ENCODE results near the gene OR52D1. TPM values are rescaled to one million over a fixed set of nuclear protein-coding genes. Genes with fewer than 3 reads are reported as not detected.

OR52D1 gene
- total RNA-seq, 6 experiments from 2014 or later, result not detected

DNA sequence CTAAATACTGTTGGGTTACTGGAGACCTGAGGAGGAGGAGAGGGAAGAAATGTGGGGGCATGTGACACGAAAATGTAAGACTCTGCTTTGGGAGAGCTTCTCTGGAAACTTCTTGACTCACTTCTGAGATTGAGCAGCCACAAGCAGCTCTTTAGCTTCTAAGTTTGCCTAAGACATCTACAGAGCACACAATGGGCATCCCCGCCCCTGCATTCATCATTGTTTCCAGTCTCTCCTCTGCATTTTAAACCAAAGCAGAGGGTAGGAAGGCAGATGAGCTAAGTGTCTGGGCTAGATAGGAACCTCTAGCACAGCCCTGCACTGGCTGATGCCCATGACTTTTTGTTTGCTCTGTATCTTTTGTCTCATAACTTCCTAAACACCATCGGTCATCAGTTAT, 2.1 kb upstream of the OR52D1 start:
- no peak for DNase-seq
- H3K4me1 Mint-ChIP-seq (ENCODE audit: low read depth), result no peaks in the 10 kb centered on the region
- no peak overlapping the region for H3K27ac Mint-ChIP-seq
- no peaks in the 10 kb centered on the region for H3K36me3 Mint-ChIP-seq (ENCODE audit: low read depth)
- TF ChIP-seq, protein P1, sequence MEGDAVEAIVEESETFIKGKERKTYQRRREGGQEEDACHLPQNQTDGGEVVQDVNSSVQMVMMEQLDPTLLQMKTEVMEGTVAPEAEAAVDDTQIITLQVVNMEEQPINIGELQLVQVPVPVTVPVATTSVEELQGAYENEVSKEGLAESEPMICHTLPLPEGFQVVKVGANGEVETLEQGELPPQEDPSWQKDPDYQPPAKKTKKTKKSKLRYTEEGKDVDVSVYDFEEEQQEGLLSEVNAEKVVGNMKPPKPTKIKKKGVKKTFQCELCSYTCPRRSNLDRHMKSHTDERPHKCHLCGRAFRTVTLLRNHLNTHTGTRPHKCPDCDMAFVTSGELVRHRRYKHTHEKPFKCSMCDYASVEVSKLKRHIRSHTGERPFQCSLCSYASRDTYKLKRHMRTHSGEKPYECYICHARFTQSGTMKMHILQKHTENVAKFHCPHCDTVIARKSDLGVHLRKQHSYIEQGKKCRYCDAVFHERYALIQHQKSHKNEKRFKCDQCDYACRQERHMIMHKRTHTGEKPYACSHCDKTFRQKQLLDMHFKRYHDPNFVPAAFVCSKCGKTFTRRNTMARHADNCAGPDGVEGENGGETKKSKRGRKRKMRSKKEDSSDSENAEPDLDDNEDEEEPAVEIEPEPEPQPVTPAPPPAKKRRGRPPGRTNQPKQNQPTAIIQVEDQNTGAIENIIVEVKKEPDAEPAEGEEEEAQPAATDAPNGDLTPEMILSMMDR (IDR thresholded peaks at IDR 0.05), result no peak
- no peaks in the 10 kb centered on the region for H3K9me3 Mint-ChIP-seq
- H3K4me3 Mint-ChIP-seq, result no peak overlapping the region
- peaks cover 3% of the 10 kb centered on the region; the same call in 1 of the 2 replicates for H3K27me3 Mint-ChIP-seq (ENCODE audit: insufficient read depth)

DNA sequence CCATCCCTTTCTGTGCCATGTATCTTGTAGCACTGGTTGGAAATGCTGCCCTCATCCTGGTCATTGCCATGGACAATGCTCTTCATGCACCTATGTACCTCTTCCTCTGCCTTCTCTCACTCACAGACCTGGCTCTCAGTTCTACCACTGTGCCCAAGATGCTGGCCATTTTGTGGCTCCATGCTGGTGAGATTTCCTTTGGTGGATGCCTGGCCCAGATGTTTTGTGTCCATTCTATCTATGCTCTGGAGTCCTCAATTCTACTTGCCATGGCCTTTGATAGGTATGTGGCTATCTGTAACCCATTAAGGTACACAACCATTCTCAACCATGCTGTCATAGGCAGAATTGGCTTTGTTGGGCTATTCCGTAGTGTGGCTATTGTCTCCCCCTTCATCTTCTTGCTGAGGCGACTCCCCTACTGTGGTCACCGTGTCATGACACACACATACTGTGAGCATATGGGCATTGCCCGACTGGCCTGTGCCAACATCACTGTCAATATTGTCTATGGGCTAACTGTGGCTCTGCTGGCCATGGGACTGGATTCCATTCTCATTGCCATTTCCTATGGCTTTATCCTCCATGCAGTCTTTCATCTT, 414 bp downstream of the OR52D1 start:
- Mint-ChIP-seq H3K27ac (no peak overlapping the region), H3K4me1 (ENCODE audit: low read depth) (no peaks in the 10 kb centered on the region), H3K27me3 (ENCODE audit: insufficient read depth) (peaks cover 3% of the 10 kb centered on the region; the same call in 1 of the 2 replicates), H3K36me3 (ENCODE audit: low read depth) (no peaks in the 10 kb centered on the region), H3K4me3 (no peak overlapping the region), H3K9me3 (no peaks in the 10 kb centered on the region)
- DNase-seq, result no peak
- TF ChIP-seq, protein P1 (IDR thresholded peaks at IDR 0.05), result no peak

DNA sequence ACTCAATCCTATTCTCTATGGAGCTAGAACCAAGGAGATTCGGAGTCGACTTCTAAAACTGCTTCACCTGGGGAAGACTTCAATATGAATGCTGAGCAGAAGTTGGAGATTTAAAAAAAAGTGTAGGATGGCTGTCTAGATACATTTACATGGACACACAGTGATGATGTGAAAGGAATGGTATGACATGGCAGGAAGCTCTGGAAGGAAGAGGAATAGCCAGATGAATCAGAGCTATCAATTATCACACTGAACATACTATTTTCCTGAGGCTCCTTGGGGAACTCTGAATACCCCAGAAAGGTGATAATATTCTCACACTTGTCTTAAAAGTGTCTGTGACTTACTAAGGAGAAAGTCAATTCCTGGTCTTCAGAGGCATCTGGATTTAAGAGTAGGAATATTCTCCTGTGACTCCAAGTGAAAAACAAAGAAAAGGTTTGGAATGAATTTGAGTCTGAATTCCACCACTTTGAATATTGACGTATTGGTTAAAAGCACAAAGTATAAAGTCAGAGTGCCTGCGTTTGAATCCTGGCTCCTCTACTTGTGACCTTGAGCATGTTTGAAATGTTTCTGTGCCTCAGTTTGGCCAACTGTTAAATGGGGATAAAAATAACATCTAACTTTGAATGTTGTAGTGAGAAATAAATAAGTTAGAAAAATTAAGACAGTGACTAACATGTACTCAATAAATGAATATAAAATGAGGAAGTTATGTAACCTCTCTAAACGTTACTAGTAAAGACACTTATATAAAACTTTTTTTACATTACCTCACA, 1.3 kb downstream of the OR52D1 start:
- Mint-ChIP-seq H3K27me3 (ENCODE audit: insufficient read depth) (peaks cover 3% of the 10 kb centered on the region; the same call in 1 of the 2 replicates), H3K36me3 (ENCODE audit: low read depth) (no peaks in the 10 kb centered on the region), H3K4me1 (ENCODE audit: low read depth) (no peaks in the 10 kb centered on the region), H3K4me3 (no peak overlapping the region), H3K9me3 (no peaks in the 10 kb centered on the region), H3K27ac (no peak overlapping the region)
- no peak for DNase-seq
- TF ChIP-seq, protein P1 (IDR thresholded peaks at IDR 0.05), result no peak

DNA sequence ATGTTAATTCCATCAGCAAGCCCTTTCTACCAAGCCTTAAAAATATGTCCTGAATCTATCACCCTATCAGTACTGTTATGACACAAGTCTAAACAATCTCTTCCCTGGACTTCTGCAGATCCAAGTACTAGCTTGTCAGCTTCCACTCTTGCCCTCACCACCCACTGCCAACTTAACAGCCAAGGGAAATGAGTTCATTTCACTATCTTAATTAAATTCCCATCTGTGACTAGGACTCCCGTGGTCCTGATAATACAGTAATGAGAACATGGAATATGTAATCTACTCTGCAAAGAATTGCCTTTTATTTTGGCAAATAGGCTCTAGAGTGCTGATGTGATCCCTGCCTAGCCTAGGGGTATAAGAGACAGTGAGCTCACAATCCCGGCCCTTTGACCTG, 11.2 kb downstream of the OR52D1 start:
- no peaks in the 10 kb centered on the region; the same call in none of the 2 replicates for H3K27me3 Mint-ChIP-seq (ENCODE audit: insufficient read depth)
- H3K36me3 Mint-ChIP-seq (ENCODE audit: low read depth), result no peaks in the 10 kb centered on the region
- no peaks in the 10 kb centered on the region for H3K4me1 Mint-ChIP-seq (ENCODE audit: low read depth)
- no peak overlapping the region for H3K4me3 Mint-ChIP-seq
- H3K27ac Mint-ChIP-seq, result no peak overlapping the region
- DNase-seq, result no peak
- TF ChIP-seq, protein P1 (IDR thresholded peaks at IDR 0.05), result no peak
- no peaks in the 10 kb centered on the region for H3K9me3 Mint-ChIP-seq

DNA sequence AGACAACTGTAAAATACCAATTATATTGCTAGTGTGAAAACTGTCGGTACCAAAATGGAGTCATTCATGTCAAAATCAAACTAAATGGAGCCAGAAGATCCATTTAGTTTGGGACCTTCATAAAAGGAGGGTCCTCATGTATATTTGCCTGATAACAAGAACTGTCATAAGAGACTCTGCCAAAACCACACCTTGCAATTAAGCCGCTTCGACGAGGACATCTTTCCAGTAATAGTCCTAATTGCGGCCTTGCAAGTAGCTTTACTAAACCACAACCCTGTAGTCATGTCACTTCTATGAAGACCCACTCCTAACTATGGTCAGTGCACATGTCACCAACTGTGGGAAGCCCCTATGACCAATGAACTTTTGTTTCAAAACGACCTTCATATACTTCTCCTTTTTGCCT, 11.9 kb downstream of the OR52D1 start:
- Mint-ChIP-seq H3K4me1 (ENCODE audit: low read depth) (no peaks in the 10 kb centered on the region), H3K36me3 (ENCODE audit: low read depth) (no peaks in the 10 kb centered on the region), H3K27me3 (ENCODE audit: insufficient read depth) (no peaks in the 10 kb centered on the region; the same call in none of the 2 replicates), H3K27ac (no peak overlapping the region), H3K9me3 (no peaks in the 10 kb centered on the region), H3K4me3 (no peak overlapping the region)
- DNase-seq, result no peak
- TF ChIP-seq, protein P1 (IDR thresholded peaks at IDR 0.05), result no peak
